Cardiac muscle cell (in vitro differentiated cells and primary cell): ENCODE data around the gene SRGAP1. TPM values are rescaled to one million over a fixed set of nuclear protein-coding genes. Genes with fewer than 3 reads are reported as not detected.
A peak's percentile ranks its signal among the peaks of the same experiment; 100 is the strongest.

Experiments used
- DNase-seq, 2 donors: peaks; one replicate each; pipeline versions ENCODE4 v3.0.0 to v3.0.0-alpha.2; 2010 to 2017; ENCODE audit warnings: low read depth in 1 of 2, low spot score in 1 of 2
- H3K27ac ChIP-seq: fragments of 200-600 bp; sonication (generic); 2 replicates; pipeline ENCODE4 v1.5.1; 2016
- H3K27me3 ChIP-seq: fragments of 200-600 bp; sonication (generic); 2 replicates; pipeline ENCODE4 v1.6.0; 2016; ENCODE audit warnings: control low read depth
- H3K36me3 ChIP-seq: fragments of 200-600 bp; sonication (generic); 2 replicates; pipeline ENCODE4 v1.5.1; 2016; ENCODE audit warnings: control low read depth
- H3K4me1 ChIP-seq: fragments of 200-600 bp; sonication (generic); 2 replicates; pipeline ENCODE4 v1.8.1; 2017; ENCODE audit warnings: low read depth, mild to moderate bottlenecking, mixed run types
- H3K4me3 ChIP-seq: fragments of 200-600 bp; sonication (generic); 2 replicates; pipeline ENCODE4 v1.5.1; 2016; ENCODE audit warnings: mild to moderate bottlenecking
- H3K9me3 ChIP-seq: fragments of 200-600 bp; sonication (generic); 2 replicates; pipeline ENCODE4 v1.5.1; 2017; ENCODE audit warnings: low read depth, mild to moderate bottlenecking, control low read depth
- polyA plus RNA-seq: library from polyadenylated mRNA; unstranded; fragments of >200 nt; fragmentation: Nextera tagmentation; extraction: Ambion mirVana; gene quantifications from 2 replicates; pipeline ENCODE4 v1.2.1, GENCODE V29; 2016
- total RNA-seq: library from RNA; depleted of rRNA; stranded (reverse); fragments of >200 nt; gene quantifications from 2 replicates; pipeline ENCODE4 v1.2.3, GENCODE V29; 2016
- TF ChIP-seq, protein P1 (sequence below): IDR thresholded peaks from 2 replicates; pipeline ENCODE4 v1.5.1; 2012; ENCODE audit warnings: low read depth, mild to moderate bottlenecking, low read length

SRGAP1 gene
- total and polyA plus RNA-seq, 2 experiments from 2014 or later = 2.7 to 3.9 TPM

DNA sequence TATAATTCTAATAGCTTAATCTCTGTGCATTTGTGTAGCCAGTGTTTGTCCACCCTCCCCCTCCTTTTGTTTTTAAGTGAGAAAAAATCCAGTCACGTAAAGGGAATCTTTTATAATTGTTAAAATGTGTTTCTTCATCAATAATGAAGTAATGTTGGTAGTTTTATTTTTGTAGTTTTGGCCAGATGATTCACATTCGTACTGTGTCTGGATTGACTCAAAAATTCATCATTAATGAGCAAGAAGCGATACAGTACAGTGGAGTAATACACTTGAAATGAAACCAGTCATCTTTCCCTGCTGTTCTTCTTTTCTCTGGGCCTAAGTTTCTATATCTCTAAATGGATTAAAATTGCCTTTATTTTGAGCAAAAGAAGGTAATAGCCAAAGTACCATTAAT, 86.5 kb downstream of the SRGAP1 start:
- DNase-seq = peak in 1 of 2 donors; percentile 57
- H3K27me3 ChIP-seq = no peaks in the 10 kb centered on the region
- H3K36me3 ChIP-seq = no peaks in the 10 kb centered on the region
- no peak overlapping the region for H3K4me3 ChIP-seq
- H3K27ac ChIP-seq = no peak overlapping the region
- TF ChIP-seq, protein P1, sequence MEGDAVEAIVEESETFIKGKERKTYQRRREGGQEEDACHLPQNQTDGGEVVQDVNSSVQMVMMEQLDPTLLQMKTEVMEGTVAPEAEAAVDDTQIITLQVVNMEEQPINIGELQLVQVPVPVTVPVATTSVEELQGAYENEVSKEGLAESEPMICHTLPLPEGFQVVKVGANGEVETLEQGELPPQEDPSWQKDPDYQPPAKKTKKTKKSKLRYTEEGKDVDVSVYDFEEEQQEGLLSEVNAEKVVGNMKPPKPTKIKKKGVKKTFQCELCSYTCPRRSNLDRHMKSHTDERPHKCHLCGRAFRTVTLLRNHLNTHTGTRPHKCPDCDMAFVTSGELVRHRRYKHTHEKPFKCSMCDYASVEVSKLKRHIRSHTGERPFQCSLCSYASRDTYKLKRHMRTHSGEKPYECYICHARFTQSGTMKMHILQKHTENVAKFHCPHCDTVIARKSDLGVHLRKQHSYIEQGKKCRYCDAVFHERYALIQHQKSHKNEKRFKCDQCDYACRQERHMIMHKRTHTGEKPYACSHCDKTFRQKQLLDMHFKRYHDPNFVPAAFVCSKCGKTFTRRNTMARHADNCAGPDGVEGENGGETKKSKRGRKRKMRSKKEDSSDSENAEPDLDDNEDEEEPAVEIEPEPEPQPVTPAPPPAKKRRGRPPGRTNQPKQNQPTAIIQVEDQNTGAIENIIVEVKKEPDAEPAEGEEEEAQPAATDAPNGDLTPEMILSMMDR = no peak
- H3K4me1 ChIP-seq = no peaks in the 10 kb centered on the region
- no peaks in the 10 kb centered on the region for H3K9me3 ChIP-seq

DNA sequence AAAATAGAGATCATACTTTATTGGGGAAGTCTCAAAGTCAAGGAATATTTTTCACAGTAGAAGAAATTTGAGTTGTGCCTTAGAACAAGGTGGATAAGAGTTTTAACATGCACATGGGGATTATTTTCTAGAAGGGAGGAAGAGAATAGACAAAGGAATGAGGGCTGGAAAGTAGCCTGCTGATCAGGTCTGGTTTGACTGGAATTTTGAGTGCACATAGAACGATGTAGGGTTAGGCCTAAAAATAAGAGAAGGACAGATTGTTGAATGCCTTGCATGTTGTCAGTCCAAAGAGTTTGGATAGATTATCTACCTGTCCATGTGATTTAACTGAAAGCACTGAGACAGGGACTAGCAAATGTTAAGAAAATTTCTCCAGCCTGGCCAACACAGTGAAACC, 87.2 kb downstream of the SRGAP1 start:
- TF ChIP-seq, protein P1 = no peak
- H3K36me3 ChIP-seq = no peaks in the 10 kb centered on the region
- no peaks in the 10 kb centered on the region for H3K9me3 ChIP-seq
- no peak overlapping the region for H3K27ac ChIP-seq
- H3K4me3 ChIP-seq = no peak overlapping the region
- H3K27me3 ChIP-seq = no peaks in the 10 kb centered on the region
- DNase-seq = no peak
- H3K4me1 ChIP-seq = no peaks in the 10 kb centered on the region

DNA sequence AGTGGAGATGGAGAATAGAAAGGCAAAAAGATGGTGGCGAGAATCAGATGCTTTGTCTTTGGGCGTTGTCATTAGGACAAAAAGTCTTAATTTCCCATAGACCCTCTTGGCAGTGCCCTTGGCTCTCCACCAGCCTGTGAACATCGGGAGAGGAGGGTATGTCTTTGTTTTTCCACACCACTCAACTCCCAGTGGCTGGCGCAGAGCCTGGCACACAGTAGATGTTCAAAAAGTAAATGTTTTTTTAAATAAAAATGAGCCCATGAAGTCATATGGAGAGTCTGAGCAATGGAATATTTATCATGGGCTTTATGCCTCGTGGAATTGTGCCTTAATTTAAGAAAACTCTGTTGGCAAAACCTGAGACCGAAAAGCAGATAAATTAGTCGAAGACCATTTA, 90.4 kb downstream of the SRGAP1 start:
- Histone ChIP-seq H3K27me3 (no peaks in the 10 kb centered on the region), H3K4me3 (no peak overlapping the region), H3K4me1 (no peaks in the 10 kb centered on the region), H3K36me3 (no peaks in the 10 kb centered on the region), H3K27ac (no peak overlapping the region), H3K9me3 (no peaks in the 10 kb centered on the region)
- DNase-seq = no peak
- TF ChIP-seq, protein P1 = no peak

DNA sequence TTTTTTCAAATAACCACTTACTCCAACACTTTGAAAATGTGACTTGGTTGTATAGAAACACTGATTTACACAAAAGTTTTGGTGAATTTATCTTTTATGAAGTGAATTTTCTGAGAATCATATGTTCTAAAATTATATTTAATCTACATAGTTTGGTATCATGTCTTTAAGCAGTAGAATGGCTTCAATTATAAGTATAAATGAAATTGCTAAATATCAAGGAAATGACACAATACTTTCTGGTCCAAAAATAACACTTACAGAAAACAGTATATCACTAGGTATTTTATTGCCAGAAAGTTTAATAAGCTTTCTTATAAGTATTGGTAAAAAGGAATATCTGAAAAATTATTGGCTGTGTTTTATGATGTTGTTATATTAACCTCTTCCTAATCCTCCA, 90.9 kb downstream of the SRGAP1 start:
- Histone ChIP-seq H3K9me3 (no peaks in the 10 kb centered on the region), H3K4me1 (peaks cover 3% of the 10 kb centered on the region), H3K27me3 (no peaks in the 10 kb centered on the region), H3K36me3 (no peaks in the 10 kb centered on the region), H3K4me3 (no peak overlapping the region), H3K27ac (no peak overlapping the region)
- DNase-seq = no peak
- TF ChIP-seq, protein P1 = no peak

DNA sequence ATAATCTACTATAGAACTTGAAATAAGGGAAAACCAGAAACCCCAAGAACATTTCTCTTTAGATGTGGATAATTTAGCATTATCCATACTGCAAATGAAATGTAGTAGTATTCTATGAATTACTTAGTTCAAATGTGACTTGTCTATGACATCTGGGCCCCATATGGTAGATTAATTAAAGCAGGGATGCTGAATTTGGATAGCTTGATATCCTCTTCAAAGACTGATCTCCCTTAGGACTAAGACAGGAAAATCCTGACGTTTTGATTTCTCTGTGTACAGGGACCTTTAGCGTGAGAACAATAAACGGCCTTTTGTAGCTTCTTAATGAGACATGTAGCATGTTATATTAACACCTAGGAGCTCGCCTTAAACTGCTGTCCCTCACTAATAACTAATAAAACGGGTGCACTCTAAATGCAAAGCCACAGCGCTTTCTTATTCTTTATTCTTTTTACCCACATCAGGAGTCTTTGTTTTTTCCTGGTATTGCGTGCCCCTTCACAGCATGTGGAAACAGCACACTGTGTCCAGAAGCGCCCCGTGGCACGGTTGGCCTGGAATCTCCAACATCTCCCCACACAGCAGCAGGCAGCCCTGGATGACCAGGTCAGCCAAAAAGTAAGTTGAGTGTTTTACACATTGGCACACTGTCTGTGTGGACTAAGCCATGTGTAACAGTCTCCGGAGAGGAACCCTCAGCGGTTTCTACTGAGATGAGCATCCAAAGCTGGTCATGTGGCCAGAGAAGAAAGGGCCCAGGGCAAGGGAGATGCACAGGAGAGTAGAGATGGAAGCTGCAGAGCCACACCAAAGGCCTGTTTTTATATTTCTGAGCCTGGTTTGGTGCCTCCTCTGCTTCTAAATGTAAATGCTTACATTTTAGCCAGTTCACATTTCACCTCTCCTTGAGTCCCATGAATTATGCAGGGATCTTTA, 93.1 kb downstream of the SRGAP1 start:
- TF ChIP-seq, protein P1 = no peak
- no peaks in the 10 kb centered on the region for H3K27me3 ChIP-seq
- peaks cover 8% of the 10 kb centered on the region for H3K4me1 ChIP-seq
- H3K36me3 ChIP-seq = no peaks in the 10 kb centered on the region
- no peak overlapping the region for H3K4me3 ChIP-seq
- no peak for DNase-seq
- H3K9me3 ChIP-seq = no peaks in the 10 kb centered on the region
- H3K27ac ChIP-seq = no peak overlapping the region
